Measurements from ENCODE around the gene TMEM72. TPM values are rescaled to one million over a fixed set of nuclear protein-coding genes. Genes with fewer than 3 reads are reported as not detected.

Gene TMEM72
- polyA plus RNA-seq, 3 donors: not detected

DNA sequence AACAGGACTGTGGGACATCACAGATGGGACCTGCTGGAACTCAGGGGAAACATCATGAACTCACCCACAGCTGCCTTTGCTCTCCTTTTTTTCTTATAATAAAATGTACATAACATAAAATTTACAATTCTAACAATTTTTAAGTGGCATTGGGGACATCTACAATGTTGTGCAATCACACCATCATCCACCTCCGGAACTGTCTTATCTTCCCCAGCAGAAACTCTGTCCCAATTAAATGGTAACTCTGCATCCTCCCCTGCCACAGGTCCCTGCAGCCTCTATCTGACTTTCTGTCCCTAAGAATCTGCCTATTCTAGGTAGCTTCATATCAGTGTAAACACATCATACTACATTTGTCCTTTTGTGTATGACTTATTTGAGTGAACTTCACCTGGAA lies 19.4 kb upstream of the TMEM72 start:
- H3K27me3 ChIP-seq (ENCODE audit: control insufficient read depth in 2 of 2, insufficient read depth in 2 of 2, low read length in 2 of 2): no peaks in the 10 kb centered on the region
- peaks cover 0 to 3% (median 1%) of the 10 kb centered on the region in 3 donors for H3K27me3 Mint-ChIP-seq (ENCODE audit: low read depth in 3 of 3)
- H3K36me3 Mint-ChIP-seq: no peaks in the 10 kb centered on the region
- 50% methylated on average over 1 of the region's 1 CpG for WGBS (ENCODE audit: insufficient coverage)
- H3K4me3 Mint-ChIP-seq: no peak overlapping the region
- intact Hi-C loops (cut with micrococcal nuclease): no loop called here
- H3K4me2 ChIP-seq (replicated peaks; ENCODE audit: extremely low read depth, low read length, poor library complexity, severe bottlenecking): no peak overlapping the region
- no peak overlapping the region for H3K9ac ChIP-seq (ENCODE audit: insufficient read depth, low read length, poor library complexity, severe bottlenecking)
- no peaks in the 10 kb centered on the region for H3K79me2 ChIP-seq (ENCODE audit: insufficient read depth, low read length)
- no peaks in the 10 kb centered on the region for H3K9me3 ChIP-seq (replicated peaks in 1 of 2; ENCODE audit: control insufficient read depth in 1 of 2, insufficient read depth in 1 of 2, low read length in 2 of 2)
- H2AFZ ChIP-seq (ENCODE audit: insufficient read depth, low read depth, low read length, poor library complexity, severe bottlenecking): no peak overlapping the region
- no peak overlapping the region for H3K27ac Mint-ChIP-seq
- no peaks in the 10 kb centered on the region for H4K20me1 ChIP-seq (ENCODE audit: insufficient read depth, low read length)
- H3K4me1 ChIP-seq (ENCODE audit: control insufficient read depth in 1 of 2, insufficient read depth in 2 of 2, low read length in 2 of 2): no peaks in the 10 kb centered on the region
- no peak overlapping the region for H3K27ac ChIP-seq (ENCODE audit: low read depth in 1 of 2, low read length in 2 of 2)
- H3K36me3 ChIP-seq (replicated peaks in 1 of 2; ENCODE audit: control insufficient read depth in 1 of 2, insufficient read depth in 2 of 2, low read length in 2 of 2): no peaks in the 10 kb centered on the region
- no peak for DNase-seq
- H3K4me3 ChIP-seq (replicated peaks in 1 of 3; ENCODE audit: low read depth in 2 of 3, low read length in 3 of 3): no peak overlapping the region
- H3K4me1 Mint-ChIP-seq: peaks cover 3% of the 10 kb centered on the region
- peaks cover 0 to 3% (median under 1%) of the 10 kb centered on the region in 7 donors for H3K9me3 Mint-ChIP-seq
- no peak for TF ChIP-seq CTCF (IDR thresholded peaks at IDR 0.05)

DNA sequence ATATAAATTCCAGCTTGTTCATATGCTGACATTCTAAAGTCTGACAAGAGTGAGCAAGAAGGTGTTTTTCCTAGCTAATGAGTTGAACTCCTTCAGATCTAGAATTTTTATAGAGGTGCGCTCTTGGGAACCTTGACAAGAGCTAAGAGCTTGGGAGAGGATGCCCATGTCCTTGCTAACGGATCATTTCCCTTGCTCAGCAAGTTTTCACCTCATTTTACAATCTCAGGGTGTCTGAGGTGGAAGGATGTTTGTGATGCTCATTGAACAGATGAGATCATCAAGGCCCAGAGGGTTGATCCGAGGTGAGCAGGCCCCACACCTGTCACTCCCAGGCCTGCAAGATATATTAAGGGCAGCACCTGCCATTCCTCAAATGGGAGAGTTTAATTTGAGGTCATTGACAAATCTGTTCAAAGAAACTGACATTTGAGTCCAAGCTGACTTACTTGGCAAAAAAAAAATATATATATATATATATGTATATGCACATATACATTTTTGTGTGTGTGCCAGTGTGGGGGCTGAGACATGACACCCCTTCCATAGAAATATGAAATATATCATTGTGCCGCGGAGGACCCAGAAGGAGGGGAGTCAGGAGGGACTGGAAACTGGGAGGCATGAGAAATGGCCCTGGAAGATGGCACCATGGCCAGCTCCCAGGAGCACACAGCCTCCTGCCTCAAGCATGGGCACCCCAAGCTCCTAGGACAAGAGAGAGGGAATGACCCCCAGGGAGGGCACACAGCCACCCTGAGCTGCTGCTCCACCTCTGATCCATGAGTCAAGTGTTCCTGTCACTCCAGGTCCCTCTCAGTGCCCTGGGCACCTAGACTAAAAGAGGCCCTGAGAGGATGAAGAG lies 17.3 kb upstream of the TMEM72 start:
- no peak overlapping the region for H2AFZ ChIP-seq (ENCODE audit: insufficient read depth, low read depth, low read length, poor library complexity, severe bottlenecking)
- H3K4me1 ChIP-seq (ENCODE audit: control insufficient read depth in 1 of 2, insufficient read depth in 2 of 2, low read length in 2 of 2): no peaks in the 10 kb centered on the region
- TF ChIP-seq CTCF (IDR thresholded peaks at IDR 0.05): no peak
- H3K9ac ChIP-seq (ENCODE audit: insufficient read depth, low read length, poor library complexity, severe bottlenecking): no peak overlapping the region
- H3K4me3 Mint-ChIP-seq: no peak overlapping the region
- H3K27ac ChIP-seq (ENCODE audit: low read depth in 1 of 2, low read length in 2 of 2): no peak overlapping the region
- no peaks in the 10 kb centered on the region for H3K36me3 Mint-ChIP-seq
- WGBS (ENCODE audit: insufficient coverage): no CpG with 5 or more reads among the region's 5 CpGs
- peaks cover 0 to 16% (median 9%) of the 10 kb centered on the region in 7 donors for H3K9me3 Mint-ChIP-seq
- peaks cover 0 to 3% (median 1%) of the 10 kb centered on the region in 3 donors for H3K27me3 Mint-ChIP-seq (ENCODE audit: low read depth in 3 of 3)
- H3K4me3 ChIP-seq (replicated peaks in 1 of 3; ENCODE audit: low read depth in 2 of 3, low read length in 3 of 3): no peak overlapping the region
- no peak overlapping the region for H3K4me2 ChIP-seq (replicated peaks; ENCODE audit: extremely low read depth, low read length, poor library complexity, severe bottlenecking)
- no peaks in the 10 kb centered on the region for H3K79me2 ChIP-seq (ENCODE audit: insufficient read depth, low read length)
- no peak for DNase-seq
- no peaks in the 10 kb centered on the region for H3K27me3 ChIP-seq (ENCODE audit: control insufficient read depth in 2 of 2, insufficient read depth in 2 of 2, low read length in 2 of 2)
- H3K36me3 ChIP-seq (replicated peaks in 1 of 2; ENCODE audit: control insufficient read depth in 1 of 2, insufficient read depth in 2 of 2, low read length in 2 of 2): no peaks in the 10 kb centered on the region
- H4K20me1 ChIP-seq (ENCODE audit: insufficient read depth, low read length): no peaks in the 10 kb centered on the region
- intact Hi-C loops (cut with micrococcal nuclease): no loop called here
- peaks cover 0 to 3% of the 10 kb centered on the region in 2 donors for H3K9me3 ChIP-seq (replicated peaks in 1 of 2; ENCODE audit: control insufficient read depth in 1 of 2, insufficient read depth in 1 of 2, low read length in 2 of 2)
- peaks cover 3% of the 10 kb centered on the region for H3K4me1 Mint-ChIP-seq
- no peak overlapping the region for H3K27ac Mint-ChIP-seq

Data from CD14-positive monocyte (primary cell).